ENCODE results near the gene MTG1.

The MTG1 gene

DNA sequence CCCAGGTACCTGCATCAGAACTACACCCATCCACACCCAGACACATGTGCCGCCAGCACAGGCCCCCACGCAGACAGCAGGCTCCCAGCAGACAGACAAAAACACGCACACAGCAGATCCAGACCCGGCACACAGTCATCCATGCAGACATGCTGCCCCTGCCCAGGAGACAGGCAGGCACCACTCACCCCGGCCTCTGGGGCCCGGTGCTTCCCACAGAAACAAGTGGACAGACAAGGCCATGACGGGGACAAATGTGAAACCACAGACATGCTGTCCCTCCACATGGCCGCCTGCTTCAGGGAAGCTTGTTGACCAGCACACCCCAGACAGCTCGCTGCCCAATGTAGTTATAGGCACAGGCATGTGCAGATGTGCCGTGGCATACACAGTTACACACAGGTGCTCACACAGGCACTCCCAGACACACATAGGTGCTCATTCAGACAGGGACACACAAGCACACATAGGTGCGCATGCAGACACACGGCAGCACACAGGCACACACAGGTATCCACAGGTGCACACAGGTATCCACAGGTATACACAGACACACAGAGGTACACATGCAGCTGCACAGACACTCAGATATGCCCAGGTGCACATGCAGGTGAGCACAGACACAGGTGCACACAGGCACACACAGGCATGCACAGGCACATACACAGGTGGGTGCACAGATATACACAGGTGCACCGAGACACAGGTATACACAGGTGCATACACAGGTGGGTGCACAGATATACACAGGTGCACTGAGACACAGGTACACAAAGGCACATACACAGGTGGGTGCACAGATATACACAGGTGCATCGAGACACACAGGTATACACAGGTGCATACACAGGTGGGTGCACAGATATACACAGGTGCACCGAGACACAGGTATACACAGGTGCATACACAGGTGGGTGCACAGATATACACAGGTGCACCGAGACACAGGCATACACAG is 49.3 kb downstream of the MTG1 start:
- in situ Hi-C loops (cut with MboI; ENCODE audit: low sequenced_read_pairs) = loop anchor here (10.0 kb wide), 1 partner anchor 132 kb away; no protein-coding TSS in a partner anchor
- no peaks in the 10 kb centered on the region for H3K4me1 ChIP-seq
- no peak overlapping the region for H3K4me3 ChIP-seq
- no peaks in the 10 kb centered on the region for H3K36me3 ChIP-seq (replicated peaks)
- no peaks in the 10 kb centered on the region for H3K27me3 ChIP-seq (ENCODE audit: low read depth)
- H3K9me3 ChIP-seq = no peaks in the 10 kb centered on the region; the same call in 1 of the 2 replicates
- DNase-seq (ENCODE audit: low spot score in 2 of 2) = no peak

DNA sequence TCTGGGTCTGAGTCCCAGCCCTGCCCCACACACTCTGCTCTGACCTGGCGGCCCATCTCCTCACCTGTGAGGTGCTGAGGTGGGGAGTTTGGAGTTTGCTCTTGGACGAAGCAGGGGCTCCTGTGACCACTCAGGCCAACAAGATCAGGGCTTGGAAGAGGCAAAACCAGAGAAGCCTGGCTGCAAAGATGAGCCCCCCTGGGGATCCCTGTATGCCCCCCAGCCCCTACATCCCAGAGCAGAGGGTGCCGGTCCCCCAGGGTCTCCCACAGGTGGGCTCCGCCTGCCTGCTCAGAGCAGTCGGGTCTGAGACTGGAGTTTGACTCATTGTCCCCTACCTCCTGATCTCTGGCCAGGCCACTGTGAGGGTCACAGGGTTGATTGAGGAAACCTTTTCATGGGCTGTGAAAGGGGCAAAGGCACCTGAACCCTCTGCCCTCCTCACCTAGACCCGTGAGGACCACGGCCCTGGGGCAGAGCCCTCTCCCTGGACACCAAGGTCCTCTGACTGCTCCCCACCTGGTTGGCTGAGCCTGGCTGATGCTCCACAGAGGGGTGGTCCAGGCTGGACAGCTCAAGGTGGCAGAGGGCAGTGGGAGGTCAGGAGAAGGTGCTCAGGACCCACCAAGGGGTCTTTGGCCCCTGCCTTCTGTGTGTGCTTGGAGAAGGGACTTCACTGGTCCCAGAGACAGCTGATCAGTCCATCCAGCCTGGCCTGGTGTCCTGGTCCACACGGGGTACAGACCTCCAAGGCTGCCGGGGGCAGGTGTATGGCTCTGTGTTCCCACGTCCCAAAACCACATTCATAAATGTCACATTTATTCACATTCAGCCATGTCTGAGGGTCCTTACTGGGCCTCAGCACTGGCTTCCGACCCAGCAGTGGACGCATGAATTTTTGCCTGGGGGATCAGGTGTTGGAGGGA is 50.6 kb downstream of the MTG1 start:
- Histone ChIP-seq H3K4me1 (no peaks in the 10 kb centered on the region), H3K36me3 (replicated peaks) (no peaks in the 10 kb centered on the region), H3K4me3 (no peak overlapping the region), H3K9me3 (no peaks in the 10 kb centered on the region; the same call in 1 of the 2 replicates), H3K27me3 (ENCODE audit: low read depth) (no peaks in the 10 kb centered on the region)
- no peak for DNase-seq (ENCODE audit: low spot score in 2 of 2)
- in situ Hi-C loops (cut with MboI; ENCODE audit: low sequenced_read_pairs) = loop anchor here (10.0 kb wide), 1 partner anchor 130 kb away; no protein-coding TSS in a partner anchor

DNA sequence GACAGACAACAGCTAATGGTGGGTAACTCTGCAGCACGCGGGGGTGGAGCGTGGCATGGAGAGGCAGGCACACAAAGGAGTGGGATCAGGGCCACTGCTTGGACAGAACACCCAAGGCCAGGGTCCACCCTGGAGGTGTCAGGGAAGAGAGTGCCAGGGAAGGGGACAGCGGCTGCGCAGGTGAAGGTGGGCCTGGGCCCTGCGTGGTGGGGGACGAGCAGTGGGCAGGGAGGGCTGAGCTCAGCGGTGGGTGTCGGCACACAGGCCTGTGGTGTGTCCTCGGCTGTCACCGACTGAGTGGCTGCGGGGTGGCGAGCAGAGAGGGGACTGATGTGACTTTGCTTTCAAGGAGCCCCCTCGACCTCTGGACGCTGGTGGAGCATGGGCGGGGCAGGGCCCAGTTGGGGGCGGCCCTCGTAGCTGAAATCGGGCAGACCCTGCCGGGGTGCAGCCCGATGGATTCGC is 51.3 kb downstream of the MTG1 start:
- Histone ChIP-seq H3K4me3 (no peak overlapping the region), H3K36me3 (replicated peaks) (no peaks in the 10 kb centered on the region), H3K27me3 (ENCODE audit: low read depth) (no peaks in the 10 kb centered on the region), H3K9me3 (no peaks in the 10 kb centered on the region; the same call in 1 of the 2 replicates), H3K4me1 (no peaks in the 10 kb centered on the region)
- in situ Hi-C loops (cut with MboI; ENCODE audit: low sequenced_read_pairs) = loop anchor here (10.0 kb wide), 1 partner anchor 130 kb away; no protein-coding TSS in a partner anchor
- DNase-seq (ENCODE audit: low spot score in 2 of 2) = no peak

GRCh38 chr10:133445751-133446708 is 52.1 kb downstream of the MTG1 start:
- peaks cover 2% of the 10 kb centered on the region for H3K27me3 ChIP-seq (ENCODE audit: low read depth)
- no peaks in the 10 kb centered on the region for H3K4me1 ChIP-seq
- in situ Hi-C loops (cut with MboI; ENCODE audit: low sequenced_read_pairs) = loop anchor here (10.0 kb wide), 1 partner anchor 129 kb away; no protein-coding TSS in a partner anchor
- H3K36me3 ChIP-seq (replicated peaks) = no peaks in the 10 kb centered on the region
- H3K9me3 ChIP-seq = no peaks in the 10 kb centered on the region; the same call in 1 of the 2 replicates
- H3K4me3 ChIP-seq = no peak overlapping the region
- no peak for DNase-seq (ENCODE audit: low spot score in 2 of 2)

DNA sequence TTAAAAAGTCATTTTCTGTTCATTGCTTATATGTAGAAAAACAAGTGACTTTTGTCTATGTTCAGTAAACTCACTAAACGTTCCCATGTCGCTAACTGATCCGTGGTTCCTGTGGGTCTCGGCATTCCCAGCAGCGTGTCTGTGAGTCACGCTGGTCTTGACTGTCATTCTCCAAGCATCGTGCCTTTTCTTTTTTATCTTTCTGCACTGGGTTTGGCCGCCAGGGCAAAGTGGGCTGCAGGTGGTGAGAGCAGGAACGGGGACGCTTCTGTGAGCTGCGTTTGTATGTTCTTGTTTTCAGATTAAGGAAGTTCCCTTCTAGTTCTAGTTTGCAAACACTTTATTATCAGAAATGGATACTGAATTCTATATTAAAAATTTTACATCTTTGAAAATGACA is 53.0 kb downstream of the MTG1 start:
- Histone ChIP-seq H3K4me1 (no peaks in the 10 kb centered on the region), H3K4me3 (no peak overlapping the region), H3K27me3 (ENCODE audit: low read depth) (peaks cover 7% of the 10 kb centered on the region), H3K36me3 (replicated peaks) (no peaks in the 10 kb centered on the region), H3K9me3 (no peaks in the 10 kb centered on the region; the same call in 1 of the 2 replicates)
- no peak for DNase-seq (ENCODE audit: low spot score in 2 of 2)
- in situ Hi-C loops (cut with MboI; ENCODE audit: low sequenced_read_pairs) = loop anchor here (10.0 kb wide), 1 partner anchor 128 kb away; no protein-coding TSS in a partner anchor

GRCh38 chr10:133448120-133448519 is 54.2 kb downstream of the MTG1 start:
- no peak for DNase-seq (ENCODE audit: low spot score in 2 of 2)
- H3K4me3 ChIP-seq = no peak overlapping the region
- H3K27me3 ChIP-seq (ENCODE audit: low read depth) = peaks cover 7% of the 10 kb centered on the region
- in situ Hi-C loops (cut with MboI; ENCODE audit: low sequenced_read_pairs) = loop anchor here (10.0 kb wide), 1 partner anchor 127 kb away; no protein-coding TSS in a partner anchor
- H3K4me1 ChIP-seq = no peaks in the 10 kb centered on the region
- H3K9me3 ChIP-seq = no peaks in the 10 kb centered on the region; the same call in 1 of the 2 replicates
- H3K36me3 ChIP-seq (replicated peaks) = no peaks in the 10 kb centered on the region

DNA sequence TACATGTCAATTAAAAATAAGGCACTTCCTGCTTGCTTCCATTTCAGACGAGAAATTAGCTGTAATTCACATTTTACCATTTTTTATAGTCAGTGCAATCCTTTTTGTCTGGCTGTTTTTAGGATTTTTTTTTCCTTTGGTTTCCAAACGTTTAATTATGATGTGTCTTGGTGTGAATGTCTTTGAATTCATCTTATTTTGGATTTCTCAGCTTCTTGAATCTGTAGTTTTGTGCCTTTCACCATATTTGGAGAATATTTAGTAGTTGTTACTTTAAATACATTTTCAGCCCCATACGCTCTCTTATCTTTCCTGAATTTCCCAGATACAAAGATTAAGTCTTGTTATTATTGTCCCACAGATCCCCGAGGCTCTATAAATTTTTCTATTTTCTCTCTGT is 57.4 kb downstream of the MTG1 start:
- in situ Hi-C loops (cut with MboI; ENCODE audit: low sequenced_read_pairs) = no loop called here

DNA sequence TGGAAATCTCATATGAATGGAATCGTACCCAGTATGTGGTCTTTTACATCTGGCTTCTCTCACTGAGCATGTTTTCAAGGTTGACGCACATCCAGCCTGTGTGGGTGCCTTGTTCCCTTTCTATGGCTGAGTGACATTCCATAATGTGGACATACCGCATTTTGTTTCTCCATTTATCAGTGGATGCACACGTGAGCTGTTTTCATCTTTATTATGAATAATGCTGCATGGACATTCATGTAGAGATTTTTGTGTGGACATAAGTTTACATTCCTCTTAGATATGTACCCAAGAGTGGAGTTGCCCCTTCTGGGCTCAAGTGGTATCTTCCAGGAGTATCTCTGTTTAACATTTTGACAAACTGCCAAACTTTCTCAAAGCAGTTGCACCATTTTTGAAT is 58.5 kb downstream of the MTG1 start:
- in situ Hi-C loops (cut with MboI; ENCODE audit: low sequenced_read_pairs) = no loop called here

More for the DNA sequence above, 57.4 kb downstream of the MTG1 start:
- Histone ChIP-seq H3K4me1 (no peaks in the 10 kb centered on the region), H3K4me3 (no peak overlapping the region), H3K27me3 (ENCODE audit: low read depth) (peaks cover 7% of the 10 kb centered on the region), H3K9me3 (no peaks in the 10 kb centered on the region; the same call in 1 of the 2 replicates), H3K36me3 (replicated peaks) (no peaks in the 10 kb centered on the region)
- DNase-seq (ENCODE audit: low spot score in 2 of 2) = no peak

DNA sequence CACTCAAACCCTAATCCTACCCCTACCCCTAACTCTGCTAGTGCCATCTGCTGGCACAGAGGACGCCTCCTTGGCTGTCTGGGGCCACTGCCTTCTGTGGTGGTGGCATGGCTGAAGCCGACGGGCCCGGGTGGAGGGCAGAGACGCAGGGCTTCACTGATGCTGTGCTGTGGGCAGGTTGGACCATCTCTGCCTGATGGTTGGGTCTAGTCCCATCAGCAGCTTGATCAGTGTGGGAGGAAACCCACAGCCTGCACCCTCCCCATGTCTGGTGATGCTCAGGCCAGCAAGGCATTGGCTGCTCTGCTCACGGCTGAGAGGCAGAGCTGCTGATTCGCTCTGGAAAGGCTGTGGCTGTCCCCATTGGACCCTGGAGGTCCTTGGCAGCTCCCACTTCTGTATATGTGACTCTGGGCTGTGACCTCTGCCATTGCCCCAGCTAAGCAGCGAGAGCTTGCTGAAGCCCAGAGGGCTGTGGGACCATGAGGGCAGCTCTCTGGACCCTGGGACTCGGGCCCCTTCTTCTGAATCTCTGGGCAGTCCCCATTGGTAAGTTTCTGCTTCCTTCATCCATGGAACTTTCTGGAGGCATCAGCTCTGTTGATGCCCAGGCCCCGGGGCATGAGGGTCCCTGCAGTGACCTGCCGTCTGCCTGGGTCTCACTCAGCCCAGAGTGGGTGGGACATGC is 59.7 kb downstream of the MTG1 start, which contains the start of gene SCART1:
Gene SCART1 (plus strand): TSS at position 430 of the 688 bp plus-strand sequence. CDS start 53 bp downstream, at position 483.
- Histone ChIP-seq H3K27me3 (ENCODE audit: low read depth) (peaks cover 7% of the 10 kb centered on the region), H3K4me3 (no peak within 1 kb of the TSS), H3K36me3 (replicated peaks) (no peaks in the 10 kb centered on the region), H3K9me3 (no peaks in the 10 kb centered on the region; the same call in 1 of the 2 replicates), H3K4me1 (no peaks in the 10 kb centered on the region)
- no peak for DNase-seq (ENCODE audit: low spot score in 2 of 2)
- in situ Hi-C loops (cut with MboI; ENCODE audit: low sequenced_read_pairs) = no loop called here

More for the DNA sequence above, 58.5 kb downstream of the MTG1 start:
- no peaks in the 10 kb centered on the region; the same call in 1 of the 2 replicates for H3K9me3 ChIP-seq
- H3K4me3 ChIP-seq = no peak overlapping the region
- DNase-seq (ENCODE audit: low spot score in 2 of 2) = no peak
- no peaks in the 10 kb centered on the region for H3K4me1 ChIP-seq
- no peaks in the 10 kb centered on the region for H3K36me3 ChIP-seq (replicated peaks)
- peaks cover 7% of the 10 kb centered on the region for H3K27me3 ChIP-seq (ENCODE audit: low read depth)

- no peaks in the 10 kb centered on the region for H3K4me1 ChIP-seq
- H3K9me3 ChIP-seq = no peaks in the 10 kb centered on the region; the same call in 1 of the 2 replicates
- H3K27me3 ChIP-seq (ENCODE audit: low read depth) = peaks cover 7% of the 10 kb centered on the region
- no peaks in the 10 kb centered on the region for H3K36me3 ChIP-seq (replicated peaks)
- DNase-seq (ENCODE audit: low spot score in 2 of 2) = no peak
- in situ Hi-C loops (cut with MboI; ENCODE audit: low sequenced_read_pairs) = no loop called here
- no peak overlapping the region for H3K4me3 ChIP-seq
Observed at GRCh38 chr10:133454204-133454893, 60.4 kb downstream of the MTG1 start.

DNA sequence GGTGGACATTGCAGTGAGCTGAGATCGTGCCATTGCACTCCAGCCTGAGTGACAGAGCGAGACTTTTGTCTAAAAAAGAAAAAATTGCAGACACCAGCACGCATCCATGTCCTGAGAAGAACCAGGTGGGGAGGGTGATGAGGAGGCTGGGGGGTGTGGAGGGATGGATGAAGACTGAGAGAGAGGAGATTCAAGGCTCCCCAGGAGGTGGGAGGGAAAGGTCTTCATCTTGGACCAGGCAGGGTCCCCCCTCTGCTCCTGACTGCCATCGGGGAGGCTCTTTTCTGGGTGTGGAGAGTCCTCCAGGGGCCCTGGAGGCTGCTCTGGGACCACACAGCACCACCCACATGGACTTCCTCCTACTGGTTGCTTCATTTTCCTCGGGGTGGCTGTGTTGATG is 61.2 kb downstream of the MTG1 start:
- H3K27me3 ChIP-seq (ENCODE audit: low read depth) = peaks cover 7% of the 10 kb centered on the region
- no peak overlapping the region for H3K4me3 ChIP-seq
- DNase-seq (ENCODE audit: low spot score in 2 of 2) = no peak
- in situ Hi-C loops (cut with MboI; ENCODE audit: low sequenced_read_pairs) = no loop called here
- no peaks in the 10 kb centered on the region for H3K4me1 ChIP-seq
- H3K9me3 ChIP-seq = no peaks in the 10 kb centered on the region
- H3K36me3 ChIP-seq (replicated peaks) = no peaks in the 10 kb centered on the region

Measured in HAP-1 (cell line).